HG03521 (cell line): ENCODE data around the gene DHODH.
"Not testable (repeated sequence)": the region's sequence is repeated elsewhere in the genome, so short reads cannot be mapped to it uniquely, and the experiment has no call there.

Experiments
- ATAC-seq: cut with Tn5 transposase; IDR thresholded peaks from one replicate; pipeline ENCODE4 v1.9.1; 2021; ENCODE audit warnings: mild to moderate bottlenecking, moderate library complexity; ENCODE audit not compliant: unreplicated experiment

The DHODH gene

GRCh38 chr16:72050769-72051464 lies 42.4 kb downstream of the DHODH start:
- no peak for ATAC-seq

- no peak for ATAC-seq
Measured at GRCh38 chr16:72051818-72052217, 43.3 kb downstream of the DHODH start.

GRCh38 chr16:72054254-72054847 lies 45.8 kb downstream of the DHODH start, which contains the start of gene HP:
TSS of gene HP (plus strand) at chr16:72054505. CDS start at chr16:72054653, 148 bp downstream.
- not testable (repeated sequence) for ATAC-seq

GRCh38 chr16:72055911-72056310 lies 47.4 kb downstream of the DHODH start:
- no peak for ATAC-seq

GRCh38 chr16:72057313-72057712 lies 48.8 kb downstream of the DHODH start:
- ATAC-seq: not testable (repeated sequence)

GRCh38 chr16:72059060-72059459 lies 50.5 kb downstream of the DHODH start:
- ATAC-seq: not testable (repeated sequence)

- ATAC-seq: no peak
Measured at GRCh38 chr16:72060405-72060804, 51.9 kb downstream of the DHODH start.

- no peak for ATAC-seq
Measured at GRCh38 chr16:72061564-72061963, 53.0 kb downstream of the DHODH start.

GRCh38 chr16:72064361-72064894 lies 55.9 kb downstream of the DHODH start:
- no peak for ATAC-seq

GRCh38 chr16:72066747-72067146 lies 58.2 kb downstream of the DHODH start:
- ATAC-seq: peak; percentile 59

- no peak for ATAC-seq
Measured at GRCh38 chr16:72068930-72069329, 60.4 kb downstream of the DHODH start.

GRCh38 chr16:72072514-72073342 lies 64.2 kb downstream of the DHODH start:
- ATAC-seq: no peak

GRCh38 chr16:72073560-72074230 lies 65.2 kb downstream of the DHODH start:
- ATAC-seq: no peak

GRCh38 chr16:72075067-72075466 lies 66.5 kb downstream of the DHODH start:
- not testable (repeated sequence) for ATAC-seq
